Stimulated activated CD4-positive, alpha-beta T cell treated with anti-CD3 and anti-CD28 coated beads, Interleukin-1b, Interleukin-23, amount 100 ng/mL, for 4 hours (primary cell): ENCODE results near the gene CD68.
"Not testable (repeated sequence)": the region's sequence is repeated elsewhere in the genome, so short reads cannot be mapped to it uniquely, and the experiment has no call there.

Source experiments
- DNase-seq, 2 donors: peaks; one replicate each; pipeline ENCODE4 v3.0.0-alpha.2; 2020; ENCODE audit warnings: low read depth in 2 of 2

Gene CD68

DNA sequence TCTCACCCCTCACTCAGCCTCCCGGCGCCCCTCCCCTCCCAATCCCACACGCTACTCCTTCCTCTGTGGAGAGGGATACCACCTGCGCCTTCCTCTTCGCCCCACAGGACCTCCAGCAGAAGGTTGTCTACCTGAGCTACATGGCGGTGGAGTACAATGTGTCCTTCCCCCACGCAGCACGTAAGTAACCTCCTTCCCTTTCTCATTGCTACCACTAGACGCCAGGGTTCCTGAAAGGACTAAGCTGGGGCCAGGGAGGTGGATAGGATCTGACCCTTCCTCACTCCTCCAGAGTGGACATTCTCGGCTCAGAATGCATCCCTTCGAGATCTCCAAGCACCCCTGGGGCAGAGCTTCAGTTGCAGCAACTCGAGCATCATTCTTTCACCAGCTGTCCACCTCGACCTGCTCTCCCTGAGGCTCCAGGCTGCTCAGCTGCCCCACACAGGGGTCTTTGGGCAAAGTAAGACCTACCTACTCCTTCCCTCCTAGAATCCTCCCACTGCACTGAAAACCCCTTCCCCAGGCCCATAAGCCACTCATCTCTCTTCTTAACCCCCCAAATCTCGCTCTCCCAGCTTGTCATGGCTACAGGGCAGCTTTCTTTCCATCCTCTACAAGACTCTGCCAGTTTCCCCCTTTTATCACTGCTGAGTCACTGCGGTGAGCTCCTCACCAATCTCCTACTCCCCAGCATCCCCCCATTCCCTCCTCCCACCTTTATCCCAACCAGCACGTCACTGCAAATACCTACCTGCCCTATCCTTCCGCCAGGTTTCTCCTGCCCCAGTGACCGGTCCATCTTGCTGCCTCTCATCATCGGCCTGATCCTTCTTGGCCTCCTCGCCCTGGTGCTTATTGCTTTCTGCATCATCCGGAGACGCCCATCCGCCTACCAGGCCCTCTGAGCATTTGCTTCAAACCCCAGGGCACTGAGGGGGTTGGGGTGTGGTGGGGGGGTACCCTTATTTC lies 1.5 kb downstream of the CD68 start:
- no peak for DNase-seq

DNA sequence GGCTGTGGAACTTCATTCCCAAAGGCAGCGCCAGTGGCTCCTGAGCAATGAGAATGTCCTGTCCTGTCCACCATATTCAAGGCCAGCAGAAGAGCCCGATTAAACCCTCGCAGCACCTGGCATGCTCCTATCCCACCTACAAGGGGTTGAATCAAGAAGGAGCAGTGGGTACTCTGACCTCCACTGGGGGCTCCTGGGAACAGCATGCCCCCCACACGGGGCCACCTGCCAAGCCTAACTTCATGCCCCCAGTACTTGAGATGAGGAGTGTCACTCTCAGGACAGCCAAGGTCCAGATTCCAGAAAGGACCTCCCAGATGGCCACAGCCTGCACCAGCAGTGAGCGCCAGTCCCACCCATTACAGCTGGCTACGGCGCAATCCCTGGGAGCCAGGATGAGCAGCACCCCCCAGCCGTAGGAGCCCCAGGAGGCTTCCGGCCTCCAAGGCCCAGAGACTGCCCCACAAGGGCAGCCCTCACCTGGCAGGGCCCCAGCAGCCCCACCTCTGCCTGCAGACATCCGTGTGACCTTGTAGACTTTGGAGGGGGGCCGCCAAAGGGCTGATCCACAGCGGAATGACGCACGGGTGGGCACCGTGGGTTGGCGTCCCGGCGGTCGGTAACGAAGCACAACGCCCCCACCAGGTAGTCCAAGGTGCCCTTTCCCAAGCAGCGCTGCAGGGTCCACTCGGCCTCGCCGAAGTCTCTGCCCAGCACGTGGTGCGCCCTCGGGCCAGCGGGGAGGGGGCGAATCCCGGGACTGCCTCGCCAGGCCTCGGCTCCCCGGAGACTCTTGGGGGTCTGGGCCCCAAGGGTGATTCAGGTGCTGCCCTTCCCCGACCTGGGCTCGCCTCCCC lies 3.2 kb downstream of the CD68 start:
- DNase-seq, result no peak

DNA sequence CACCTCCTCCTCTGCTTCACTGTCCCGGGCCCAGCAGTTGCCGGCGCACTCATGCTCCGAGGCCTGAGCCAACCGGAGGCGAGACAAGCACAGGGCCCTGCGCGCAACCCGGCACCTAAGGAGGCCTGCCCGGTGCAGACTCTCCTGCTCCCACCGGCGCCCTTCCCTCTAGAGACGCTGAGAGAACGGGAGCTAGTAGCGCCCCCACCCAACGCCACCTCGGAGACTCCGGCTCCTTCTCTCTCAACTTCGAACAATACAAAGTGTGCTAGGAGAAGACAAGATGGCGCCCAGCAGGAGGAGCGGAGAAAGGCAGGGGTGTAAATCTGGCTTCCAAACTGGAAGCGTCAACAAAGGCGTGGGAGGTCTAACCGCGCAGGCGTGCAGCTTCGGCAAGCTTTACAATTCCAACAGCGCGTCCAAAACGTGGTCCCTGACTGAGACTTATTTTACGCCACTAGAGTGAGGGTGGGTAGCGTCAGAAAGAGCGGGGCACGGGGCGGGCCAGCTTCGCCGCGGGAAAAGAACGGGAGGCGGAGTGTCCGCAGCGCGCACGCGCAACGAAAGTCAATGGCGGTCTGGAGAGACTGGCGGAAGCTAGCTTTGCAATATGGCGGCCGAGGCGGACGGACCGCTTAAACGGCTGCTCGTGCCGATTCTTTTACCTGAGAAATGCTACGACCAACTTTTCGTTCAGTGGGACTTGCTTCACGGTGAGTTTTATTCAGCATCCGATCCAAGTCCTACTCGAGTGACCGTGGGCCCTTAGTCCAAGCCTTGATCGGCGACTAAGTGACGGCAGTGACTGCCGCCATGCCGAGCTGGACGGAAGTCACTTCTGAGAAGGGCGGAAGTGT lies 4.0 kb downstream of the CD68 start, which contains the start of gene MPDU1:
MPDU1 (plus strand) TSS at position 600 of the 857 bp plus-strand sequence; CDS start at position 611, 11 bp downstream.
- peak; percentile 89 to 92 for DNase-seq

DNA sequence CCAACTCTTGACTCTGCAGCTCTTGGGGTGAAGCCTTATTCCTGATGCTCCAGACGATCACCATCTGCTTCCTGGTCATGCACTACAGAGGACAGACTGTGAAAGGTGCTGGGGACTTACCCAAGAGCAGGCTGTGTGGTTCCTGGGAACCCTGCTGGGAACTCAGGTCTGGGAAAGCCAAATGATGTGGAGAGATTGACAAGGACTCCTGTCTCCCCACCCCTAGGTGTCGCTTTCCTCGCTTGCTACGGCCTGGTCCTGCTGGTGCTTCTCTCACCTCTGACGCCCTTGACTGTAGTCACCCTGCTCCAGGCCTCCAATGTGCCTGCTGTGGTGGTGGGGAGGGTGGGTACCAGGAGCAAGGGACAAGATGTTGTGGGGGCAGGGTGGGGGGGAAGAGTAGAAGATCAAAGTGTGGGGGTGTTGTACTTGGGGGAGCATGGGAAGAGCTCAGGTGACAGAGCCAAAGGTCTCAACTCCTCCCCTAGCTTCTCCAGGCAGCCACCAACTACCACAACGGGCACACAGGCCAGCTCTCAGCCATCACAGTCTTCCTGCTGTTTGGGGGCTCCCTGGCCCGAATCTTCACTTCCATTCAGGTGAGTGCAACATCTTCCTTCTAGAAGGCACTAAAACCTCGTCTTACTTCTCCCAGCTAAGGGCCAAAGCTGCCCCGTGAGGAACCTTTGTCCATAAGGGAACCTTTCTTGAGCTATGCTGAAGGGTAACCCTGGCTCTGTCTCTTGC lies 7.4 kb downstream of the CD68 start:
- DNase-seq, result no peak

DNA sequence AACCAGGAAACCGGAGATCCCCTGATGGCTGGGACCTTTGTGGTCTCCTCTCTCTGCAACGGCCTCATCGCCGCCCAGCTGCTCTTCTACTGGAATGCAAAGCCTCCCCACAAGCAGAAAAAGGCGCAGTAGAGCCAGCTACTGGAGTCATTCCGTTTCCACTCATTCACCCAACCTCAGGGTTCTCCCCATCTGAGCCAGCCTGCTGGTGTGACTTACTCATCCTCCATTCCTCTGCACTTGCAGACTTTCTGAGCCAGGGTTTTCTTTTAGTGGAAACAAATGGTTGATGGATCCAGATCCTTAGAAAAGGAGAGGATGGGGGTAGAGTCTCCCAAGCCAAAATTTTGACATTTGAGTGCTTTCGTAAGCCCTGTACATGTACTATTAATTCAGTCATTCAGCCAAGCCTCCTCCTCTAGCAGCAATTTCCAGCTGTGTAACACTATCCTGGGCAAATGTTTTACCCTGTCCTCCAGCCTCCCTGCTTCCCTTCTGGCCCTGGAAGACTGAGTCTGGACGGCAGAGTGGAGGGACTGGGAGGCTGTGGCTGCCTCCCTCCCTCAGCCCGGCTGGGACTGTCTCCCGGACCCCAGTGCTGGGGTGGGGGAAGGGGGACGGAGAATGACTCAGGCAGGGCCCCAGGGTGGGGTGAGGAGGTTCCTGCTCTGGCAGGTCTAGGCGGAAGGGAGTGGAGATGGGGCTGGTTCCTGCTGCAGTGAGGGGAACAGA lies 8.1 kb downstream of the CD68 start:
- no peak for DNase-seq

DNA sequence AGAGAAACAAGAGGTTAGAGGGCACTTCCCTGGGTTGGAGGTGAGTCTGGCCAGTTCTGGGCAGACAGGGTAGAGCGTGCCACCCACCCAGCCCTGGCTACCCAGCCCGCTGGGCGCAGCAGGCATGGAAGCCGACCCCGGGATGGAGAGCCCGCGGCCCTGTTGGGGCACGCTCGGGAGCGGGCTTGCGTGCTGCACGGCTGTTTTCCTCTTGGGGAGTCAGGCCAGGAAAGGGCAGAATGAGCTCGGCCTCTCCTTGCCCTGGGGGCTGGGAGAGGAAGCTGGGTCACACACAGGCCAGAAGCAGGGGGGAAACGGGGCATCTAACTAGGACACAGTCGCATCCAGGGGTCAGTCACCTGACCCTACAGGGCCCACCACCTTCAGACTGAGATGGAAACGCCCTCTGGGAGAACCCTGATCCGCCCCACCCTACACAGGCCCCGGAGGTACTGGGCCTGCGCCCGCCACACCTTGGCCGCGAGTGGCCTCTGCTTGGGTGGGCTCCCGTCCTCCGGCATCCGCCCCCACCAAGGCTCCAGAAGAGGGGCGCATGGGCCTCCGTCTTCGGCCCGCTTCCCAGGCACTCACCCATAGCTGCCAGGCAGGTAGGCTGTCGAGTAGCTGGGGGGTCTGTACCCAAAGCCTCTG lies 9.2 kb downstream of the CD68 start:
- DNase-seq, result no peak

DNA sequence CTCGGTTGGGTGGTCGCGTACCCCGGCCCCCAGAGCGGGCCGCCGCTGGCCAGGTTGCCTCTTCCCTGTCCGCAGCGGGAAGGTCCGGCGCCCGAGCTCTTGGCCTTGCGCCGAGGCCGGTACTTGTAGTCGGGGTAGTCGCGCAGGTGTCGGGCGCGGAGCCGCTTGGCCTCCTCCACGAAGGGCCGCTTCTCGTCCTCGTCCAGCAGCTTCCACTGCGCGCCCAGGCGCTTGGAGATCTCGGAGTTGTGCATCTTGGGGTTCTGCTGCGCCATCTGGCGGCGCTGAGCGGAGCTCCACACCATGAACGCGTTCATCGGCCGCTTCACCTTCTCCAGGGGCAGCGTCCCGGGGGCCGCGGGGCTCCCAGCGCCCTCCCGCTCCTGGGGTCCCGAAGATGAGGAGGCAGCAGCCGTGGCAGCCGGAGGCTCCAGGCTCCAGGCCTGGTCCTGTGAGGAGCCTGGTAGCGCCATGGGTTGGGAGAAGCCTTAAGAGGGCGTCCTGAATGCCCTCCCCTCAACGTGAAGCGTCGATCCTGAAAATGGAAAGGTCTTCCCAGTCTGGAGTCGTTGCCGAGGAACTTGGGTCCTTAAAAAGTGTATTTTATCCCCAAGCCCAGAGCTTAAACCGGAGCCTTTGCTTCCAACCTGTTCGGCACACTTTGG lies 9.9 kb downstream of the CD68 start:
- peak; percentile 53 to 56 for DNase-seq

DNA sequence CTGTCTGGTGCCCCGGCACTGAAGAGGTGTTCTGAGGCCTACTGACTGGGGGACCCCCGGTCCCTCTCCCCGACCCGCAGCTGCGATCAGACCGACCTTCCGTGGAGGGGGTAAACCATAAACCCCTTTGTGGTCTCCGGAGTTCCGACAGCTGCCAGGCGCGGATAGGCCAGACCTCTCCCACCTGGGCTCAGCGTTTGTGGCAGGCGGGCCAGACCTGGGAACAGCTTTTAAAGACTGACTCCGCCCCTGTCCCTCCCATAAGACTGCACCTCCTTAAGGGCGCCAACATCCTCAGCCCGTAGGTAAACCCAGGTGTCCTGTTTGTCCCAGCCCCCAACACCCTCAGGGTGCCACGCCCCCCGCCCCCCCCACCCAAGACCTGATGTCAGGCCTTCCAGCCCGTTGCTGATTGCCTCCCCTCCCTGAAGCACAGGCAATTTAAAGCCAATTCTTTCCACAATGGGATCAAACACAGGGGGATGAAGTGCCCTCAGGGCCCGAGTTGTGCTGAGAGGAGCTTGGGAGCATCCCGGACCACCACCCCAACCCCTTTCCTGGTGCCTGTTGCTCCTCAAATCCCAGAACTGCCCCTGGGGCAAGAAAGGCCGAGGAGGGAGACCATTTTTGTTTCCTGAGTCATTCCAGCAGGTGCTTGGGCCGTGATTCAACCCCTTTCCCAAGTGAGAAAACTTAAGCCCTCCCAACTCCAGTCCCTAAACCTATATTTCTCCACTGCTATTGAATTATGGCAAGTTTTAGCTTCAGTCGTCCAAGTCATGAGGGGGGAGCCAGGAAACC lies 10.7 kb downstream of the CD68 start, which contains the start of gene SOX15:
SOX15 (minus strand) TSS at position 204 of the 801 bp plus-strand sequence. CDS start 418 bp downstream, outside the sequence.
- no peak for DNase-seq

DNA sequence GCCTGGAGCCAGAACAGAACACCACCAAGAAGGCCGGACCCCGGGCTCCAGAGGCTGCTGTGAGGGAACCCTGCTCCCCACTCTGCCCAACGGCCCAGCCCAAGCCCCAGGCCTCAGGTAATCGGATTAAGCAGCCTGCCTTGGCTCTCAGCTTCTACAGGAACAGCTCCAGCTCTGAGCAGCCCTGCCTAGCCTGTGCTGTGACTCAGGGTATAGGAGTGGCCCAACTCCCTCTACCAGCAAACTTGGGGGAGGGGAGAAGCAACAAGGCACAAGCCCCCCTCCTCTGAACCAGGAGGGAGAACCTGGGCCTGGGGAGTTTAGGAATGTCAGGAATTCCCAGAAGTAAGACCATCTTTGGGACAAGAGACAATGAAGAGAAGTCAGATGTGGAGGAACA lies 11.3 kb downstream of the CD68 start:
- DNase-seq, result no peak

DNA sequence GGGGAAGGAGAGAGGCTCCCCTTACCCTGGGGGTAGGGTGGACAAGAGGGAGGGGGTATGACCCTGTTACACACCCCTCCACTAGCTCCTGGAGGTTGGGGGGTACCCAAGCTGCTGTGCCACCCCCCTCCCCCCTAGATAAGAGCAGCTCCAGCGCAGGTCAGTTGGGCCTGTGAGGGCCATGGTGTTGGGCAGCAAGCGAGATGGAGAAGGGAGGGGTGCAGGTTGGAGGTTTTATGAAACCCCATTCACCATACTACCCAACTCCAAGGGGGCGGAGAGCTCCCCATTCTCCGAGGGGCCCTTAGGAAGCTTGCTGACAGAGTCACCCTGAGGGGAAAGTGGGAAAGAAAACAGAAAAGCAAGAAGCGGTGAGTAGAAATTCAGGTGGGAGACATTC lies 12.2 kb downstream of the CD68 start:
- DNase-seq, result no peak

DNA sequence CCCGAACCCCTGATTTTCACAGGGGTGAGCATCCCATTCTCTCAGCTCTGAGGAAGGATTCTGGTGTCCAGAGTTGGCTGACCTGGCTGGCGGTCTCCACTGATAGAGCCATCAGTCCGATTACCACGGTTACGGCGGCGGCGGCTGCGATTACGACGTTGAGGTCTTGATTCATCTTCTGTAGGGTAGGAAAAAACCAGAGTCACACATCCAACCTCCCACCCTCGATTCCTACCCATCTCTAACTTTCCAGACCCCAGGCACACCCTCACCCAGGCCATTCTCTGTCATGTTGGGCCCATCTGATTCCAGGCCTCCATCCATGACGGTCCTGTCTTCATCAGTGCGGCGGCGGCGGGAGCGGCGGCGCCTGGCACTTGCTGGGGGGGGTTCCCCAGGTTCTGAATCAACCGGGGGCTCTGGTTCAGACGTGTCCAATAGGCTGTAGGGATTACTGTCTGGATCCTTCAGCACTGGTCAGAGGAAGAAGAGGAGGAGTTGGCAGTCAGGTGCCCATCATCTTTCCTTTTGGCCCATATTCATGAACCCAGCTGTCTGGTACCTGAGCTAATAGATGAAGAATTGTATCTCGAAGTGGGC lies 13.1 kb downstream of the CD68 start:
- DNase-seq, result no peak

DNA sequence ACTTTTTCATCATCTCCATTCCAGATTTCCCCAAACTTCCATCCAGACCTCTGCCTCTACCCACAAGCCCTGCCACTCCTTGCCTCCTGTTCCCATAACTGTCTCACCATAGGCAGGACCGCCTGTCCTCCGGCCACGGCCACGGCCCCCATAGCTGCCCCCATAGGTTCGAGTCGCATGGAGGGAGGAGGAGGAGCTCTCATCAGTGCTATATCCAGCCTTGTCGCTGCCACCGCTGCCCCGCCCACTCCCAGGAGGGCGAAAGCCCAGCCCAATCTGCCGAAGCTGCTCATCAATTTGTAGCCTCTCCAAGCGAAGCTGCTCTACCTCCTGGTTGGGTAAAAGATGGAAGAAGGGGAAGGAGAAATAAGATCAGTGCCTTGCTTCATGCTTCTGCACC lies 13.9 kb downstream of the CD68 start:
- DNase-seq, result no peak

DNA sequence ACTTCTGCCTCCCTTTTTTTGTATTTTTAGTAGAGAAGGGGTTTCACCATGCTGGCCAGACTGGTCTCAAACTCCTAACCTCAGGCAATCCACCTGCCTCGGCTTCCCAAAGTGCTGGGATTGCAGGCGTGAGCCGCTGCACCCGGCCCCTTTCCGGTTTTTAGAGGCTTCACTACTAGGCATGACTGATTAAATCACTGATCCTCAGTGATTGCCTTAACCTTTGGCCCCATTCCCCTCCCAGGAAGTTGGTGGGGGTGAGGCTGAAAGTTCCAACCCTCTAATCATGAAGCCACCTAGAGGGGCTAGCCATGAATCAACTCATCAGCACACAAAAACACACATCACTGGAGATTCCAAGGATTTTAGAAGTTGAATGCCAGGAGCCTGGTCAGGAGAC lies 18.1 kb downstream of the CD68 start:
- not testable (repeated sequence) for DNase-seq

DNA sequence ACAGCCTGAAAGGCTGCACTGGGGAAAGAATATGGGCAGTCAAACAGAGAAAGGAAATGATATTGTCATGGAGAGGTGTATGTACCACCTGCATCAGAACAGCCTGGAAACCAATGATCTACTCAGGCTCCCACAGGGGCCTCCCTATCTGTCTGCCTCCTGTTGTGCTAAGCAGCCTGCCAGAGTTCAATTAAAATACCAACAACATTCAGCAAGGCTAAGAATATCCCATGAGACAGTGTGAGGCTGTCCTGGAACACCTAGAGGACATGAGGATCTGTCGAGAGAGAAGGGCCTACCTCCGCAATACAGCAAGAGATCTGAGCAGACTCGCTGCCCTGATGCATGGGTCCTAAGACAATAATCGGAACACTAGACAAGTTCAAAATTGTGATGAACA lies 26.8 kb downstream of the CD68 start:
- no peak for DNase-seq

DNA sequence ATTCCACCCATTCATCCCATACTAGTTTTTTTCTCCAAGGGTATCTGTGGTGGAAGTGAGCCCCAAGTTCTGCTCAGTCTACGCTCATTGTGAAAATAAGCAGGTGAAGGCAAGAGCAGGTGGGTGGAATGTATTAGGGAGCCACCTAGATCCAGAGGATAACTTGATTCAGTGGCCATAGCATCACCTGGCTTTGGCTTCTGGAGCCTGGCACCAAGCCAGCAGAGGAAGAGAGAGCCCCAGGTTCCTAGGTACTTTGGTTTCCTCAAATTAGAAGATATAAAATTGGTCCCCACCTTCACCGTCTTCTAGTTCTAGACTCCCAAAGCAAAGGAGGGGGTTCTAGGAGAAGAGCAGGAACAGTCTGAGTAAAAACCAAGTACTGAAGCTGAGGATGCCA lies 31.2 kb downstream of the CD68 start:
- DNase-seq, result no peak

DNA sequence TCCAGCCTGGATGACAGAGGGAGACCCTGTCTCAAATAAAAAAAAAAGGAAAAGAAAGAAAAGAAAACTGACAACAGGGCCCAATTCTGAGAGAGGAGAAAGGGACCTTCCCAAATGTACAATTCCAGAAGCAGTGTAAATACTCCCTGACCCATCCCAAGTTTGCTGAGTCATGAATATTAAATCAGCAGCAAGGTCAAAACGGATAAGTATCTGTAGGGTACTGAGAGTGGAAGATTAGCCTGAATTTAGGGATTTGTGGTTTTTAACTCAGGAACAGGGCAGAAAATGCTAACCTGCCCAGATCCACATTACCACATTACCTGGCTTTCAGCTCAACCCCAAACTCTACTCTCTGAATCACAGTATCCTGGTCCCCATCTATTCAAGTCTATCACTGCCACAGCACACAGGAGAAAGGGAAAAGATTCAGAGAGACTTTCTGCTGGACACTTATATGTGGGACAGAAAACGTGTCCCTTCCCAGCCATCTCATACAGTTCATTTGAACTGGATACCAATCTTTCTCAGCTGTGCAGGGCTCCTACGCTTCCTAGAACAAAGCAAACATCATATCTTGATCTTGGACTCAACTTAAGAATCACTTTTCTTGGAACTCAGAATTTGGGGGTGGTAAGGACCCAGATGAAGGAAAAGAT lies 32.3 kb downstream of the CD68 start:
- no peak for DNase-seq

DNA sequence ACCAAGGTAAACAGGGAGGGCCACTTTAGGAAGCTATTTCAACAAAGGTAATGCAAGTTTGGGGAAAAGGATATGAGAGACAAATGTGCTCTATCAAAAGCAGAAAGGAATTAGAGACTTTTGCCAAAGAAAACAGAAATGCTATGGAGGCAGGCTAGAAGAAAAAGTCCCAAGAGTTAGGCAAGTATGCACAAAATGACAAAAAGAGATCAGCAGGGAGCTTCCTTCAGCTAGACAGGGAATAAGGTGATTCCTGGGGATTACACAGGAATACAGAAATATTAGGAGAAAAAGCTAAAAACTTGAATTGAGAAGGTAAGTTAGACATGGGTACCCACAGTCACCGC lies 32.8 kb downstream of the CD68 start:
- no peak for DNase-seq
